Posterior vena cava (tissue), 2 donors: ENCODE data around the gene SNX24. TPM values are rescaled to one million over a fixed set of nuclear protein-coding genes. Genes with fewer than 3 reads are reported as not detected.
"Not testable (repeated sequence)": the region's sequence is repeated elsewhere in the genome, so short reads cannot be mapped to it uniquely, and the experiment has no call there.

Experiments used
- DNase-seq: peaks from one replicate; pipeline ENCODE4 v3.0.0-alpha.2; 2020; ENCODE audit warnings: low spot score
- intact Hi-C, 2 donors: fragments of 100-400 bp; cut with DNase I; formaldehyde crosslinking; loops; one replicate each; pipeline versions ENCODE4 v1.14.1 to v1.14.2; 2022 to 2023
- long read RNA-seq, 2 donors: library from polyadenylated mRNA; unstranded; transcript quantifications; one replicate each; pipeline ENCODE4 v2.0.0, GENCODE V29; 2020 to 2021
- total RNA-seq, 2 donors: library from RNA; stranded (reverse); fragmentation: NEBNext Ultra II Directional; extraction: Animal tissue kit (Norgen Biotek cat#: 25700); gene quantifications; one replicate each; pipeline ENCODE4 v1.2.1, GENCODE V29; 2021
- donor health status: DM: yes; HTN: yes; CAD: no.
- donor health status: DM: yes; HTN: yes; CAD: no.

Gene SNX24, protein sequence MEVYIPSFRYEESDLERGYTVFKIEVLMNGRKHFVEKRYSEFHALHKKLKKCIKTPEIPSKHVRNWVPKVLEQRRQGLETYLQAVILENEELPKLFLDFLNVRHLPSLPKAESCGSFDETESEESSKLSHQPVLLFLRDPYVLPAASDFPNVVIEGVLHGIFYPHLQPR
- total RNA-seq = 10 to 100 TPM; 14.9 to 16.1 TPM
- long read RNA-seq, donor 1, partial matches to known transcripts = 1 of 3 reads
- long read RNA-seq, donor 1, other reads (novel, unspliced or antisense) = 1 of 3 reads
- long read RNA-seq, donor 2, transcript SNX24-201 (7 exons, 2,158 nt) = major isoform, 5 of 10 reads
- long read RNA-seq, donor 2, partial matches to known transcripts = 1 of 10 reads
- long read RNA-seq, donor 2, other reads (novel, unspliced or antisense) = 4 of 10 reads

GRCh38 chr5:122845229-122846050 is at the start of gene SNX24:
TSS of gene SNX24 (plus strand) at chr5:122845613. CDS start at chr5:122845634, 21 bp downstream.
- intact Hi-C loops = no loop called here

DNA sequence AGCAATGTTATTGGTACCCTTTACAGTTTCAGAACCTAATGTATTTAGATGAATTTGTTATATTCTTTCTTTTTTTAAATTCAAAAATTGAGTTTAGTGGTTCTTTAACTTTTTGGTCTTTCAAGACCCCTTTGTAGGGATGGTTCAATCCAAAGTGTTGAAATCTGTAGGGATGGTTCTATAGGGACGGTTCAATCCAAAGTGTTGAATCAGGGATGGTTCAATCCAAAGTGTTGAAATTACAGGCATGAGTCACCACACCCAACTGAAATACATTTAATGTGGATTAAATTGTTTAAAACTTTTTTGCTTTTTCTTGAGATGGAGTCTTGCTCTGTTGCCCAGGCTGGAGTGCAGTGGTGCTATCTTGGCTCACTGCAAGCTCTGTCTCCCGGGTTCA is 39.9 kb upstream of the SNX24 start:
- intact Hi-C loops = no loop called here
- DNase-seq = no peak

More at GRCh38 chr5:122845229-122846050, at the start of gene SNX24:
- DNase-seq = peak; percentile 94

DNA sequence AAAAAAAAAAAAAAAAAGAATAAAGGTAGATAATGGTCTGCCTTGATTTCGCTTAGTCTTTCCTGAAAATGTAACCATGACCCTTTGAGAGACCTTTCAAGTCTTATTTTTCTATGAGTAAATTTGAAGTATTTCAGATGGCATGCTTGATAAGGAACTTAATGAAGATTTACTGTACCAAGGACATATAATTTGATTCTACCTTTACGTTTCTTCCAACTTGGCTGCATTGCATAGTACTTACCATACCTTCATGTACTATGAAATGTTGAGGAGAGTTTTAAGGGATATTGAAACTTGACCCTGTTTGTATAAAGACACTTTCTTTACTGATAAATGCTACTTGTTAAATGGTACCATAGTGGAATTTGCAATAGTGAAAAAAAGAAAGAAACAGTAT is 35.0 kb upstream of the SNX24 start:
- no peak for DNase-seq
- intact Hi-C loops = no loop called here

GRCh38 chr5:122815218-122815767 is 30.1 kb upstream of the SNX24 start:
- DNase-seq = no peak
- intact Hi-C loops = no loop called here

DNA sequence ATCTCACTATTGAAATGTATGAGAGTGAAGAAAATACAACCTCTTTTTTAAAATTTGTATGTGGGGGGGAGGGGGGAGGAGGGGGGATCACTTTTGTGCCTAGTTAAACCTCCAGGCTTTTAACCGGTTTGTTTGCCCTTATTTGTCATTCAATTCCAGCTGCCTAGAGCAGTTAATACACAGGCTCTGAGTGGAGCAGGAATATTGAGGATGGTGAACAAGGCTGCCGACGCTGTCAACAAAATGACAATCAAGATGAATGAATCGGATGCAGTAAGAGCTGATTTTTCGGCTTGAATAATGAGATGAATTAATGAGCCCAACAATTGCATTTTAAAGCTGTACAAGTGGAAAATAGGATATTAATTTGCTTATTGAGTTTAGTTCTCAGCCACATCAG is 28.7 kb upstream of the SNX24 start:
- intact Hi-C loops = no loop called here
- no peak for DNase-seq

DNA sequence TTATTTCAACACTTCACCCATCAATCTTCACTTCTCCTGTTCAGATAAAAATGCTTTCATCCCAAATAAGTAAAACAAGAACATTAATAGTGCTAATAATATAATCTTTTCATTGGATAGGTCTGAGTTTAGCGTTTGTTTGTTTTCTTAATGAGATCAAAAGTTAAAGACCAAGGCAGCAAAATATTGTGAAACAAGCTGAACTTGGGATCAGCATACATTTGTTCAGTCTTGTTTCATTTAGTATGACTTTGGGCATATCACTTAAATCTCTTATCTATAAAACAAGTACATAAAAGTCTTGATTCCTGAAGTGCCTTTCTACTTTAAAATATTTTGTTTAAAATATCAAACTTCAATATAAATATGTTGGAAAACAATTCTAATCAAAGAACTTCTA is 13.4 kb upstream of the SNX24 start:
- DNase-seq = no peak
- intact Hi-C loops = no loop called here

DNA sequence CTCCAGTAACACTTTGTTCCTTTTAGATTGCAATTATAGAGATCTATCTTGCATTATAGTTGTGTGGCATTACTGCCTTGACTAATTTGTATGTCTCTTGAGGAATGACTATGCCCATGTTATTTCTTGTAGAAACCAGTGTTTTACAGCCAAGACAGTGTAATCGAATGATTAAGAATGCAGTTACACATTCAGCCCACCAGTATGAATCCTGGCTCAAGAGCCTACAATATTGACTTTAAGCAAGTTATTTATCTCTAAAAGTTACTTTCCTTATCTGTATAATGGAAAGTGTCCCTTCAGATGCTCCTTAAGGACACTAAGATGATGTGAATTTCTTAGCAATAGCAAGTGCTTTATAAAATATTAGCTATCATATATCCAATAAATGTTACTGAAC is 9.7 kb upstream of the SNX24 start:
- intact Hi-C loops = no loop called here
- no peak for DNase-seq

GRCh38 chr5:122836947-122837346 is 8.5 kb upstream of the SNX24 start:
- no peak for DNase-seq
- intact Hi-C loops = no loop called here

DNA sequence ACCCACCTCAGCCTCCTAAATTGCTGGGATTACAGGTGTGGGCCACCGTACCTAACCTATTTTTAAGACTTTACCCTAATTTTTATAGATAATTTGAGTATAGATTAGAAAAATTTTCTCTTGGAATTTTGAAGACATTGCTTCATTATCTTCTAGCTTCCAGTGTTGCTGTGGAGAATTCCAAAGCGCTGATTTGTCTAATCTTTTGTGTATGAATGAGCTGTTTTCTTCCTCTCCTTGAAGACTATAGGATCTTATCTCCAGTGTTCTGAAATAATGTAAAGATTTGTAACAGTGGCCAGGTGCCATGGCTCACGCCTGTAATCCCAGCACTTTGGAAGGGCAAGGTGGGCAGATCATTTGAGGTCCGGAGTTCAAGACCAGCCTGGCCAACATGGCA is 5.7 kb upstream of the SNX24 start:
- DNase-seq = no peak
- intact Hi-C loops = no loop called here

- DNase-seq = no peak
- intact Hi-C loops = no loop called here
Measured at GRCh38 chr5:122842016-122842580, 3.3 kb upstream of the SNX24 start.

DNA sequence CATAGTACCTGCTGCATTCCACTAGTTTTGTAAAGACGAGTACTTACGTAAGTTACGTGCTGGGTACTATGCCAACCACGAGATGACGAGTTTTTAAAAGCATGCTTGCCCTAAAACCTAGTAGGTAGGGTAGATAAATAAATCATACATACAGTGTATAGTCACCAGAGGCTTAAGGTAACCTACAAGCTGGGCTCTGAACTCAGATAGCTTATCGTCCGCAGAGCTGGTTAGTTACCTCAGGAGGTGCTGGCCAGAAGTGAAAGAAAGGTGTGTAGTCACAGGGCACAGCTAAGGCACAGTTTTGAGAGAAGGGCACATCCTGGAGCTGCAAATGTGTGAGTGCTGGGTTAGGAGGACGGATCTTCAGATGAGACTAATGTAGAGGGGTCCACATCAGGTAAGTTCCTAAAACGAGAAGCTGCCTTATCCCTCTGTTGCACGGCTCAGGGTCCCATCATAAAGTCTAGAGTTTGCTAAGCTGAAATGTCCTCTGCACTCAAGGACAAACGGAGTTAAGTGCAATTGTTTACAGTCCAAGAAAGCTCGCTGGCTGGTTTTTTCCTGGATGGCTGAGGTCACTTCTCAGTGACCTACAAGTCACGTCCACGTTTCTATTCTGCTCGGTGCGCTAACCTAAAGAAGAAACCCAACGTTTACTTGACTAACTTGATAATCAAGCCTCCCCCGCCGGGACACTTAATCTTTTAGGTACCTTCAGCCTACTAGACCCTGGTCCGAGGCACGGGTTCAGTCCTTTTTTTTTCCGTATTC is 1.1 kb upstream of the SNX24 start:
- intact Hi-C loops = no loop called here
- no peak for DNase-seq

DNA sequence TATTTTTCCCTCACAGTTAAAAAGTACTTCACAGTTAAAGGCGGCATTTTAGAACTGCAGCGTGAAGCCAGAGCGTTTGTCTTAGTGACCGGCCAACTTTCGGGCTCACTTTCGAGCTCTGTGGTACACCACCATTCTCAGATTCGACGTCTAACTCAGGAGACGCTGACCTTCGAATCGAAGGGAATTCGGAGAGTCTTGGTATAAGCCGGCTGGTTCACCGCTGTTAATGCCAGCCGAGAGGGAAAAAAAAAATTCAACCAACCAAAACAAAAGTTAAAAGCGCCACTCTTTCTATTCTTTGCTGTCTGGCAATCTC is 544 bp upstream of the SNX24 start:
- DNase-seq = no peak
- intact Hi-C loops = no loop called here

- DNase-seq = no peak
- intact Hi-C loops = no loop called here
Measured at GRCh38 chr5:122846051-122846550, 688 bp downstream of the SNX24 start.

DNA sequence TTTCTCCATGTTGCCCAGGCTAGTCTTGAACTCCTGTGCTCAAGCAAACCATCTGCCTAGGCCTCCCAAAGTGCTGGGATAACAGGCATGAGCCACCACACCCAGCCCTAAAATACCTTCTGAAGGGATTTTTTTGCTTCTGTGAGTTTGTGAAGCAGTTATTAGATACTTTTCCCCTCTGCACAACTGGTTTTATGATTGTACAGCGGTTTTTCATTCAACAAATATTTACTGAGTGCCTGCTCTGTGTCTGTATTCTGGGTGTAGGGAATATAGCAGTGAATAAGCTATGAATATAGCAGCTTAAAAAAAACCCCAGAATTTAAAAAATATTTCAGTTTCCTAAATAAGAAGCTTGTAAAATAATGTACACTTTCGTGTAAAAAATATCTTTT is 2.3 kb downstream of the SNX24 start:
- intact Hi-C loops = no loop called here

DNA sequence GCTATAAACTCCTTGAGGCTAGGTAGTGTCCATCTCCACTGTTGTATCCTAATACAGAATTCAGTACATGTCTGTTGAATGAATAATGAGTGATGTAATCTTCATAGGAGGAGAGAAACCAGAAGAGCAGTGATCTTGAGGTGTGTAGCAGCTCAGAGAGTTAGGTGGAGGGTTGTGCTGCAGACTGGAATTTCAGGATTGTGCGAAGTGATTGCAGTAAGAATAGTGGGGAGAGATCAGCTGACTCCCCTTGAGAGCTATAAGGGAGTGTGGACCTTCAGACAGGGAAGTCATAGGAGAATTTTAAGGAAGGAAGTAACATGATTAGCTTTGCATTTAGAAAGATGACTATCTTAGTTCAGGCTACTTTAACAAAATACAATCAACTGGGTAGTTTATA is 4.4 kb downstream of the SNX24 start:
- no peak for DNase-seq
- intact Hi-C loops = no loop called here

More for the DNA sequence above, 2.3 kb downstream of the SNX24 start:
- no peak for DNase-seq

- intact Hi-C loops, DNase-seq: not testable (repeated sequence)
Measured at GRCh38 chr5:122857538-122857937, 12.1 kb downstream of the SNX24 start.

GRCh38 chr5:122858451-122858850 is 13.0 kb downstream of the SNX24 start:
- DNase-seq = no peak
- intact Hi-C loops = no loop called here

DNA sequence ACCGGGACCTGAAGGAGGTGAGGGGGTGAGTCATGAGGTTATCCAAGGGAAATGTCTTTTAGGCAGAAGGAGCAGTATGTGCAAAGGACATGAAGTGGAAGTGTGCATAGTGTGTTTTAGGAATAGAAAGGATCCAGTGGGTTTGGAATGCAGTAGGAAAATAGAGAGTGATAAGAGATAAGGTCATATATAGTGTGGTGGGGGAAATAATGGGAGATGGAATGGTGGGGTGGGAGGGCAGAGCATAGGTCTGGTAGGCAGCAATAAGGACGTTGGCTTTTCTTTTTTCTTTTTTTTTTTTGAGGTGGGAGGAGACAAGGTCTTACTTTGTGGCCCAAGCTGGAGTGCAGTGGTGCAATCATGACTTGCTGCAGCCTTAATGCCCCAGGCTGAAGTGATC is 17.8 kb downstream of the SNX24 start:
- DNase-seq = no peak
- intact Hi-C loops = no loop called here

DNA sequence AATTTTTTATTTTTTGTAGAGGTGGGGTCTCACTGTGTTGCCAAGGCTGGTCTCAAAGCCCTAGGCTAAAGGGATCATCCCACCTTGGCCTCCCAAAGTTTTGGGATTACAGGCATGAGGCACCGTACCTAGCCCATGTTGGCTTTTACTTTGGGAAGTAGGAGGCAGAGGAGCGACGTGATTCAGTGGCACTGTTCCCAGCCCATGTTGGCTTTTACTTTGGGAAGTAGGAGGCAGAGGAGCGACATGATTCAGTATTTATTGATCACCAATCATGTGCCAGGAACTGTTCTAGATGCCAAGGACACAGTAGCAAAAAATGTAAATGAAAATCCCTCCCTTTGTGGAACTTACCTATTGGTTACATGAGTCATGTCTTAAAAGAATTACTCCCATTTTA is 18.3 kb downstream of the SNX24 start:
- no peak for DNase-seq
- intact Hi-C loops = no loop called here
